Effector memory CD4-positive, alpha-beta T cell (primary cell): Measurements from ENCODE around the gene C9orf152.
"Not testable (repeated sequence)": the region's sequence is repeated elsewhere in the genome, so short reads cannot be mapped to it uniquely, and the experiment has no call there.

Experiments
- DNase-seq, 3 donors: peaks; one replicate each; pipeline ENCODE4 v3.0.0-alpha.2; 2020
- H3K27ac ChIP-seq: 2 replicates; pipeline ENCODE4 v1.7.0; 2013; ENCODE audit warnings: mild to moderate bottlenecking, low read length, moderate library complexity; ENCODE audit not compliant: insufficient read depth, poor library complexity, severe bottlenecking
- H3K27me3 ChIP-seq: replicated peaks from 2 replicates; pipeline ENCODE4 v1.7.0; 2013; ENCODE audit warnings: mild to moderate bottlenecking, low read length; ENCODE audit not compliant: insufficient read depth, control insufficient read depth, poor library complexity, severe bottlenecking
- H3K36me3 ChIP-seq: 2 replicates; pipeline ENCODE4 v1.7.0; 2013; ENCODE audit warnings: mild to moderate bottlenecking, low read length, moderate library complexity; ENCODE audit not compliant: control insufficient read depth, insufficient read depth
- H3K4me1 ChIP-seq: 2 replicates; pipeline ENCODE4 v1.7.0; 2013; ENCODE audit warnings: low read length, mild to moderate bottlenecking; ENCODE audit not compliant: control insufficient read depth, insufficient read depth, poor library complexity, severe bottlenecking
- H3K4me3 ChIP-seq: 2 replicates; pipeline ENCODE4 v1.7.0; 2013; ENCODE audit warnings: low read length, low read depth, mild to moderate bottlenecking; ENCODE audit not compliant: insufficient read depth, poor library complexity, severe bottlenecking
- H3K9me3 ChIP-seq: 2 replicates; pipeline ENCODE4 v1.7.0; 2013; ENCODE audit warnings: mild to moderate bottlenecking, low read length, moderate library complexity; ENCODE audit not compliant: control insufficient read depth
- total RNA-seq, 3 donors: gene quantifications; one replicate each; lab custom pipeline; 2026; lab: John Stamatoyannopoulos, UW

The C9orf152 gene, protein sequence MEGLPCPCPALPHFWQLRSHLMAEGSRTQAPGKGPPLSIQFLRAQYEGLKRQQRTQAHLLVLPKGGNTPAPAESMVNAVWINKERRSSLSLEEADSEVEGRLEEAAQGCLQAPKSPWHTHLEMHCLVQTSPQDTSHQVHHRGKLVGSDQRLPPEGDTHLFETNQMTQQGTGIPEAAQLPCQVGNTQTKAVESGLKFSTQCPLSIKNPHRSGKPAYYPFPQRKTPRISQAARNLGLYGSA
- 0 reads per million in 3 donors for total RNA-seq

GRCh38 chr9:110208031-110208430 lies at the start of gene C9orf152:
Gene C9orf152, minus strand, starts transcription at chr9:110208159. Its CDS starts 580 bp downstream, at chr9:110207579.
- no peaks in the 10 kb centered on the region for H3K9me3 ChIP-seq
- no peaks in the 10 kb centered on the region for H3K27me3 ChIP-seq
- DNase-seq: no peak
- no peak within 1 kb of the TSS for H3K4me3 ChIP-seq
- H3K36me3 ChIP-seq: no peaks in the 10 kb centered on the region
- H3K4me1 ChIP-seq: no peaks in the 10 kb centered on the region
- no peak within 1 kb of the TSS for H3K27ac ChIP-seq

DNA sequence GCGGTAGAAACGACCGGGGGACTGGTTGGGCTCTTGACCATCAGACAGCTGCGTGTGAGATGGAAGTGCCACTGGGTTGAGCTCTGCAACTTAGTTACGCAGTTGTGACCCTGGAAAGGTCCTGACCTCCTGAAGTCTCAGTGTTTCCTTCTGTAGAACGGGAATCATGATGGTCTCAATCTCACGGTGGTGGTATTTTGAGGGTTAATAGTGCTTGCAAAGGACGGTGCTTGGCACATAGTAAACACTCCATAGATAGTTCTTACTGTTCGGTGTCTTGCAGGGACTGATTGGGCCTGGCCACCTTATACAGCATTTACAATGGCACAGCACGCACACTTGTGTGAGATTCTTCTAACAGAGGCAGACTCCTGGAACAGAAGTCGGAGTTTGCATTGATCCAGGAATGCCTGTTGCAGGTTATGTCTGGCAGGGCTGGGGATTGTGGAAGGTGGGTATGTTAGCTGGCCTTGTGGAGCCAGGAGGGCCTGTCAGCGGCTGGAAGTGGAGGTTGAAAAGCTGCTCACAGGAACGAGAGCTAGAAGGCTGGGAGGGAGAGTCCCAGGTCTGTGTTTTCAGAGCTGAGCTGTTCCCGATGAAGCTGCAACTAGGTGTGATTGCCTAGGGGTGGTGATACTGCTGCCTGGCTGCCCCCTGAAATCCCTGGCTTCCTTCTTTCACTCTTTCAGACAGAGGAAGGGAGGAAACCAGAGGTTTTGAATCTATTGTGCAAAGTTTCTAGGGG lies 49.3 kb upstream of the C9orf152 start:
- H3K9me3 ChIP-seq: no peaks in the 10 kb centered on the region
- H3K4me1 ChIP-seq: peaks cover 5% of the 10 kb centered on the region
- H3K27me3 ChIP-seq: no peaks in the 10 kb centered on the region
- peak overlapping the region; percentile 53 for H3K27ac ChIP-seq
- peak overlapping the region; percentile 82 for H3K4me3 ChIP-seq
- no peak for DNase-seq
- no peaks in the 10 kb centered on the region for H3K36me3 ChIP-seq

- Histone ChIP-seq H3K4me1 (peaks cover 5% of the 10 kb centered on the region), H3K27ac (peak within 1 kb of the TSS; percentile 57)
- DNase-seq: peak; percentile 63 to 72 (median 65)
Observed at GRCh38 chr9:110256380-110257096, 48.6 kb upstream of the C9orf152 start, which contains the start of gene TXN. Gene TXN, minus strand, starts transcription at chr9:110256507. Its CDS starts 72 bp downstream, at chr9:110256435.

GRCh38 chr9:110255463-110256379 lies 47.8 kb upstream of the C9orf152 start:
- peak; percentile 10 to 24 (median 12) for DNase-seq
- peak overlapping the region; percentile 57 for H3K27ac ChIP-seq
- peak overlapping the region; percentile 82 for H3K4me3 ChIP-seq
- H3K27me3 ChIP-seq: no peaks in the 10 kb centered on the region
- H3K9me3 ChIP-seq: no peaks in the 10 kb centered on the region
- peaks cover 5% of the 10 kb centered on the region for H3K4me1 ChIP-seq
- H3K36me3 ChIP-seq: no peaks in the 10 kb centered on the region

More at GRCh38 chr9:110256380-110257096, 48.6 kb upstream of the C9orf152 start, which contains the start of gene TXN:
- no peaks in the 10 kb centered on the region for H3K36me3 ChIP-seq
- H3K27me3 ChIP-seq: no peaks in the 10 kb centered on the region
- peak within 1 kb of the TSS; percentile 82 for H3K4me3 ChIP-seq
- H3K9me3 ChIP-seq: no peaks in the 10 kb centered on the region

- H3K27ac ChIP-seq: peak overlapping the region; percentile 57
- H3K9me3 ChIP-seq: no peaks in the 10 kb centered on the region
- H3K4me1 ChIP-seq: peaks cover 5% of the 10 kb centered on the region
- peak overlapping the region; percentile 82 for H3K4me3 ChIP-seq
- peak in 1 of 3 donors; percentile 0 for DNase-seq
- H3K27me3 ChIP-seq: no peaks in the 10 kb centered on the region
- H3K36me3 ChIP-seq: no peaks in the 10 kb centered on the region
Observed at GRCh38 chr9:110255034-110255462, 47.1 kb upstream of the C9orf152 start.

DNA sequence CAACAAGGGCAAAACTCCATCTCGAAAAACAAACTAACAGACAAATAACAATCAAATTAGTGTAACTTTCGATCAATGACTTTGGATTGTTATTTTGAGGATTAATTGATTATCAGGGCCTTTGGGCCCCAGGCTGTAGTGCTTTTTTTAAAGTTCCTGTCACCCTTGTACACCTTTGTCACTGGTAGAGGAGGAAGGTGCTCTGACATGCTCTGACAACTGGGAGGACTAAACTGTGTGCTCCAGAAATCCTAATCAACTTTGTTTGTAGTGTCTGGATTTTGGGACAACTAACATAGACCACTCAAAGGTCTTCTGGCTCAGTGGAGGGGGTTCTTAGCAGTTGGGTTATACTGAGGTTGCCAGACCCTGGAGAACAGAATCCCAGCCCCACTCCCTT lies 46.5 kb upstream of the C9orf152 start:
- Histone ChIP-seq H3K27ac (no peak overlapping the region), H3K4me1 (peaks cover 5% of the 10 kb centered on the region), H3K27me3 (no peaks in the 10 kb centered on the region), H3K9me3 (no peaks in the 10 kb centered on the region), H3K36me3 (no peaks in the 10 kb centered on the region), H3K4me3 (no peak overlapping the region)
- DNase-seq: no peak

- Histone ChIP-seq H3K27ac (peak overlapping the region; percentile 33), H3K4me3 (no peak overlapping the region), H3K4me1 (peaks cover 5% of the 10 kb centered on the region), H3K36me3 (peaks cover 5% of the 10 kb centered on the region), H3K9me3 (no peaks in the 10 kb centered on the region), H3K27me3 (no peaks in the 10 kb centered on the region)
- no peak for DNase-seq
Observed at GRCh38 chr9:110252509-110253139, 44.7 kb upstream of the C9orf152 start.

GRCh38 chr9:110251770-110252169 lies 43.8 kb upstream of the C9orf152 start:
- not testable (repeated sequence) for H3K4me1 ChIP-seq, H3K4me3 ChIP-seq, H3K9me3 ChIP-seq, H3K36me3 ChIP-seq, H3K27me3 ChIP-seq, DNase-seq, H3K27ac ChIP-seq

GRCh38 chr9:110251212-110251611 lies 43.3 kb upstream of the C9orf152 start:
- Histone ChIP-seq H3K9me3 (no peaks in the 10 kb centered on the region), H3K27ac (no peak overlapping the region), H3K36me3 (peaks cover 12% of the 10 kb centered on the region), H3K4me3 (no peak overlapping the region), H3K27me3 (no peaks in the 10 kb centered on the region), H3K4me1 (peaks cover 5% of the 10 kb centered on the region)
- DNase-seq: no peak
